Testis (tissue), 2 donors: ENCODE results near the gene C1orf115.

ENCODE experiments used
- CTCF ChIP-seq, 3 experiments: fragments of 450-650 bp in 2 of 3; fragments of 200-600 bp in 1 of 3; sonication (generic) in 1 of 3; IDR thresholded peaks; one replicate each; pipeline ENCODE4 v1.5.1; 2016 to 2019; ENCODE audit warnings: antibody characterized with exemption in 3 of 3, mild to moderate bottlenecking in 2 of 3, moderate library complexity in 1 of 3
- POLR2A ChIP-seq: fragments of 450-650 bp; IDR thresholded peaks from one replicate; pipeline ENCODE4 v1.6.1; 2017; ENCODE audit warnings: antibody characterized with exemption, mild to moderate bottlenecking, moderate library complexity

GRCh38 chr1:220669005-220669404 lies 21.2 kb upstream of the C1orf115 start:
- TF ChIP-seq CTCF (IDR thresholded peaks at IDR 0.05) (no peak), POLR2A (no peak)
